ENCODE measurements around the gene FBLN1. TPM values are rescaled to one million over a fixed set of nuclear protein-coding genes. Genes with fewer than 3 reads are reported as not detected.
A peak's percentile ranks its signal among the peaks of the same experiment; 100 is the strongest.

The FBLN1 gene
- total RNA-seq, 1 donor from 2014 or later: 297 TPM

- peaks cover 6% of the 10 kb centered on the region for H3K36me3 Mint-ChIP-seq
- H3K4me1 Mint-ChIP-seq: peaks cover 23% of the 10 kb centered on the region
- DNase-seq (ENCODE audit: low spot score in 2 of 2, unreplicated experiment in 2 of 2): no peak
- H3K27ac Mint-ChIP-seq: no peak overlapping the region
- no peaks in the 10 kb centered on the region for H3K27me3 Mint-ChIP-seq (ENCODE audit: low read depth)
- H3K4me3 Mint-ChIP-seq: no peak overlapping the region
- peaks cover 24% of the 10 kb centered on the region for H3K9me3 Mint-ChIP-seq
- TF ChIP-seq CTCF (IDR thresholded peaks at IDR 0.05; ENCODE audit: unreplicated experiment): no peak
Observed at GRCh38 chr22:45465633-45466032, 37.0 kb upstream of the FBLN1 start.

- DNase-seq (ENCODE audit: low spot score in 2 of 2, unreplicated experiment in 2 of 2): no peak
- H3K4me3 Mint-ChIP-seq: no peak overlapping the region
- peaks cover 29% of the 10 kb centered on the region for H3K4me1 Mint-ChIP-seq
- peaks cover 6% of the 10 kb centered on the region for H3K36me3 Mint-ChIP-seq
- peak overlapping the region; percentile 52 for H3K27ac Mint-ChIP-seq
- TF ChIP-seq CTCF (IDR thresholded peaks at IDR 0.05; ENCODE audit: unreplicated experiment): no peak
- no peaks in the 10 kb centered on the region for H3K27me3 Mint-ChIP-seq (ENCODE audit: low read depth)
- H3K9me3 Mint-ChIP-seq: peaks cover 24% of the 10 kb centered on the region
Observed at GRCh38 chr22:45468872-45469271, 33.8 kb upstream of the FBLN1 start.

- Mint-ChIP-seq H3K9me3 (peaks cover 18% of the 10 kb centered on the region), H3K4me1 (peaks cover 32% of the 10 kb centered on the region), H3K27me3 (ENCODE audit: low read depth) (no peaks in the 10 kb centered on the region), H3K4me3 (no peak overlapping the region), H3K27ac (peak overlapping the region; percentile 64), H3K36me3 (peaks cover 5% of the 10 kb centered on the region)
- no peak for DNase-seq (ENCODE audit: low spot score in 2 of 2, unreplicated experiment in 2 of 2)
- no peak for TF ChIP-seq CTCF (IDR thresholded peaks at IDR 0.05; ENCODE audit: unreplicated experiment)
Observed at GRCh38 chr22:45469281-45470073, 33.2 kb upstream of the FBLN1 start.

- Mint-ChIP-seq H3K9me3 (peaks cover 9% of the 10 kb centered on the region), H3K4me3 (no peak overlapping the region), H3K27me3 (ENCODE audit: low read depth) (no peaks in the 10 kb centered on the region), H3K36me3 (peaks cover 5% of the 10 kb centered on the region), H3K4me1 (peaks cover 36% of the 10 kb centered on the region), H3K27ac (peak overlapping the region; percentile 69)
- DNase-seq (ENCODE audit: low spot score in 2 of 2, unreplicated experiment in 2 of 2): no peak
- TF ChIP-seq CTCF (IDR thresholded peaks at IDR 0.05; ENCODE audit: unreplicated experiment): no peak
Observed at GRCh38 chr22:45470871-45471270, 31.8 kb upstream of the FBLN1 start.

GRCh38 chr22:45472426-45472825 is 30.3 kb upstream of the FBLN1 start:
- peaks cover 3% of the 10 kb centered on the region for H3K9me3 Mint-ChIP-seq
- H3K27ac Mint-ChIP-seq: no peak overlapping the region
- TF ChIP-seq CTCF (IDR thresholded peaks at IDR 0.05; ENCODE audit: unreplicated experiment): no peak
- peaks cover 2% of the 10 kb centered on the region for H3K36me3 Mint-ChIP-seq
- peaks cover 36% of the 10 kb centered on the region for H3K4me1 Mint-ChIP-seq
- DNase-seq (ENCODE audit: low spot score in 2 of 2, unreplicated experiment in 2 of 2): no peak
- no peaks in the 10 kb centered on the region for H3K27me3 Mint-ChIP-seq (ENCODE audit: low read depth)
- no peak overlapping the region for H3K4me3 Mint-ChIP-seq

All from mesothelial cell of epicardium (in vitro differentiated cells).